BE2C (cell line): ENCODE measurements around the gene LYAR.
"Not testable (repeated sequence)": the region's sequence is repeated elsewhere in the genome, so short reads cannot be mapped to it uniquely, and the experiment has no call there.

ENCODE experiments used
- DNase-seq: peaks from one replicate; pipeline ENCODE4 v3.0.0-alpha.2; 2020
- H3K27me3 ChIP-seq: fragments of 250-450 bp; sonication (Bioruptor Pico); 2 replicates; pipeline ENCODE4 v1.5.1; 2020; ENCODE audit warnings: mild to moderate bottlenecking
- H3K36me3 ChIP-seq: fragments of 250-450 bp; sonication (Bioruptor Pico); 2 replicates; pipeline ENCODE4 v1.5.1; 2020; ENCODE audit warnings: mild to moderate bottlenecking
- H3K4me1 ChIP-seq: fragments of 250-450 bp; sonication (Bioruptor Pico); 2 replicates; pipeline ENCODE4 v1.5.1; 2020
- H3K4me3 ChIP-seq: 2 replicates; pipeline ENCODE4 v1.5.1; 2011; ENCODE audit warnings: low read depth, low read length
- H3K9me3 ChIP-seq: fragments of 250-450 bp; sonication (Bioruptor Pico); 2 replicates; pipeline ENCODE4 v1.5.1; 2020
- TF ChIP-seq, protein P1 (sequence below): IDR thresholded peaks from 2 replicates; pipeline ENCODE4 v1.5.1; 2012; ENCODE audit warnings: mild to moderate bottlenecking, low read depth, low read length

The LYAR gene

GRCh38 chr4:4254666-4255065 is 35.3 kb downstream of the LYAR start:
- TF ChIP-seq, protein P1, sequence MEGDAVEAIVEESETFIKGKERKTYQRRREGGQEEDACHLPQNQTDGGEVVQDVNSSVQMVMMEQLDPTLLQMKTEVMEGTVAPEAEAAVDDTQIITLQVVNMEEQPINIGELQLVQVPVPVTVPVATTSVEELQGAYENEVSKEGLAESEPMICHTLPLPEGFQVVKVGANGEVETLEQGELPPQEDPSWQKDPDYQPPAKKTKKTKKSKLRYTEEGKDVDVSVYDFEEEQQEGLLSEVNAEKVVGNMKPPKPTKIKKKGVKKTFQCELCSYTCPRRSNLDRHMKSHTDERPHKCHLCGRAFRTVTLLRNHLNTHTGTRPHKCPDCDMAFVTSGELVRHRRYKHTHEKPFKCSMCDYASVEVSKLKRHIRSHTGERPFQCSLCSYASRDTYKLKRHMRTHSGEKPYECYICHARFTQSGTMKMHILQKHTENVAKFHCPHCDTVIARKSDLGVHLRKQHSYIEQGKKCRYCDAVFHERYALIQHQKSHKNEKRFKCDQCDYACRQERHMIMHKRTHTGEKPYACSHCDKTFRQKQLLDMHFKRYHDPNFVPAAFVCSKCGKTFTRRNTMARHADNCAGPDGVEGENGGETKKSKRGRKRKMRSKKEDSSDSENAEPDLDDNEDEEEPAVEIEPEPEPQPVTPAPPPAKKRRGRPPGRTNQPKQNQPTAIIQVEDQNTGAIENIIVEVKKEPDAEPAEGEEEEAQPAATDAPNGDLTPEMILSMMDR, result no peak
- peaks cover 6% of the 10 kb centered on the region for H3K27me3 ChIP-seq

DNA sequence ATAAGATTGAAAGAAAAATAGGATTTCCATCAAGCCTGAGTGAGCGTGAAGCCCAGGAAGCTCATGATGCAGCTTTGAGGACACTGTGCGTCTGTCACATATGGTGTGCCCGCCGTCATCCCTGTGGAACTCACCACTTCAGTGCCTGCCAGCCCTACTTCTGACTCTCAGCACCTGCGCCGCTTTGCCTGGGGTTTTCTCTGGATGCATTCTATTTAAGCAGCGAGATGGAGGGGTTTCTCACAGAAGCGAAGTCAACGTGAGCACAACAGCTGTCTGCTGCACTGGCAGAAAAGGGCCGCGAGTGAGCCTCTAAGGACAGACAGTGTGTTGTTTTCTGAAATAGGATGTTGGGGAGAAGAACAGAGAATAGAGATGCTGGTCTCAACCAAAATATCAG is 35.8 kb downstream of the LYAR start:
- DNase-seq, result no peak
- TF ChIP-seq, protein P1, result no peak
- Histone ChIP-seq H3K4me3 (no peak overlapping the region), H3K36me3 (no peaks in the 10 kb centered on the region), H3K9me3 (no peaks in the 10 kb centered on the region), H3K4me1 (no peaks in the 10 kb centered on the region), H3K27me3 (peaks cover 6% of the 10 kb centered on the region)

More at GRCh38 chr4:4254666-4255065, 35.3 kb downstream of the LYAR start:
- Histone ChIP-seq H3K36me3 (no peaks in the 10 kb centered on the region), H3K4me1 (no peaks in the 10 kb centered on the region), H3K4me3 (no peak overlapping the region), H3K9me3 (no peaks in the 10 kb centered on the region)
- no peak for DNase-seq

DNA sequence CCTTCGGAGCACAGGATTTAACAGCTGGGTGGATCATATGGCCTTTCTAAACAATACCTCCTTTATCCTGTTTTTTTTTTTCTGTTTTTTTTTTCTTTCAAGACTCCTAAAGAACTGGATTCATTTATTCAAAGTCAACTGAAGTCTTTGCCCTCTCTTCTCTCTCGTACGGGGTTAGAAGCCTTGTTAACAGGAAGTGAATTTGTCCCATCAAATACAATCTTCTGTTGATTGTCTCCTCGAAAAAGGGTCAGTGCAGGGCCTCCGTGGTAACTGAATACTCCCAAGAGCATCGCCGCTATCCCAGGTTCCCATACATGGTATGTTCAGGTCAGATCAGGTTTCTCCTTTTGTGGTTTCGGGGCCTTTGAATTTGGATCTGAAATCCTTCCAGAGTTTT is 40.1 kb downstream of the LYAR start:
- DNase-seq, result no peak
- Histone ChIP-seq H3K36me3 (peaks cover 7% of the 10 kb centered on the region; the same call in 1 of the 2 replicates), H3K4me1 (peaks cover 4% of the 10 kb centered on the region; the same call in 1 of the 2 replicates), H3K4me3 (no peak overlapping the region), H3K9me3 (no peaks in the 10 kb centered on the region), H3K27me3 (no peaks in the 10 kb centered on the region; the same call in none of the 2 replicates)
- TF ChIP-seq, protein P1, result no peak

- not testable (repeated sequence) for DNase-seq, H3K9me3 ChIP-seq, H3K36me3 ChIP-seq, H3K27me3 ChIP-seq, H3K4me1 ChIP-seq
- H3K4me3 ChIP-seq, result peak overlapping the region; percentile 96; the same call in 1 of the 2 replicates
Measured at GRCh38 chr4:4249342-4249741, 40.6 kb downstream of the LYAR start.

- peak overlapping the region; percentile 96 for H3K4me3 ChIP-seq
- no peaks in the 10 kb centered on the region; the same call in 1 of the 2 replicates for H3K27me3 ChIP-seq
- H3K9me3 ChIP-seq, result no peaks in the 10 kb centered on the region
- DNase-seq, result no peak
- peaks cover 4% of the 10 kb centered on the region; the same call in 1 of the 2 replicates for H3K4me1 ChIP-seq
- TF ChIP-seq, protein P1, result no peak
- peaks cover 11% of the 10 kb centered on the region for H3K36me3 ChIP-seq
Measured at GRCh38 chr4:4248885-4249203, 41.1 kb downstream of the LYAR start.

- H3K4me3 ChIP-seq, result peak within 1 kb of the TSS; percentile 96
- H3K9me3 ChIP-seq, result no peaks in the 10 kb centered on the region
- TF ChIP-seq, protein P1, result no peak
- DNase-seq, result peak; percentile 93
- H3K27me3 ChIP-seq, result no peaks in the 10 kb centered on the region; the same call in 1 of the 2 replicates
- peaks cover 4% of the 10 kb centered on the region; the same call in 1 of the 2 replicates for H3K4me1 ChIP-seq
- peaks cover 17% of the 10 kb centered on the region for H3K36me3 ChIP-seq
Measured at GRCh38 chr4:4248029-4248884, 41.7 kb downstream of the LYAR start, which contains the start of gene TMEM128. Gene TMEM128, minus strand, starts transcription at chr4:4248223. Its CDS starts 21 bp downstream, at chr4:4248202.
